ENCODE data around the gene TRAT1. TPM values are rescaled to one million over a fixed set of nuclear protein-coding genes. Genes with fewer than 3 reads are reported as not detected.

Gene TRAT1, protein sequence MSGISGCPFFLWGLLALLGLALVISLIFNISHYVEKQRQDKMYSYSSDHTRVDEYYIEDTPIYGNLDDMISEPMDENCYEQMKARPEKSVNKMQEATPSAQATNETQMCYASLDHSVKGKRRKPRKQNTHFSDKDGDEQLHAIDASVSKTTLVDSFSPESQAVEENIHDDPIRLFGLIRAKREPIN
- polyA plus RNA-seq (2011; rRNA removed) = not detected in 2 replicates
- polyA minus RNA-seq (2011; rRNA and poly(A)+ RNA removed) = not detected in 2 replicates

GRCh38 chr3:108822123-108822897 is at the start of gene TRAT1:
TRAT1 (plus strand) TSS chr3:108822786; CDS start chr3:108822928, 142 bp downstream.
- DNase-seq (ENCODE audit: low read depth, low spot score) = no peak
- ChIA-PET POLR2A (no interaction called here), CTCF (no interaction called here)
- Histone ChIP-seq H3K27ac (ENCODE audit: low read depth, low read length) (no peak within 1 kb of the TSS), H3K4me3 (ENCODE audit: low read depth, low read length) (no peak within 1 kb of the TSS), H3K27me3 (ENCODE audit: control insufficient read depth, insufficient read depth, low read length) (no peaks in the 10 kb centered on the region), H3K9me3 (ENCODE audit: control insufficient read depth, insufficient read depth, low read length) (no peaks in the 10 kb centered on the region)
- no peak for TF ChIP-seq CTCF (IDR thresholded peaks at IDR 0.05; ENCODE audit: low read depth, low read length)

GRCh38 chr3:108775649-108776048 is 46.9 kb upstream of the TRAT1 start:
- Histone ChIP-seq H3K9me3 (ENCODE audit: control insufficient read depth, insufficient read depth, low read length) (no peaks in the 10 kb centered on the region), H3K27ac (ENCODE audit: low read depth, low read length) (no peak overlapping the region), H3K4me3 (ENCODE audit: low read depth, low read length) (no peak overlapping the region), H3K27me3 (ENCODE audit: control insufficient read depth, insufficient read depth, low read length) (no peaks in the 10 kb centered on the region)
- DNase-seq (ENCODE audit: low read depth, low spot score) = no peak
- CTCF ChIA-PET = no interaction called here
- POLR2A ChIA-PET = no interaction called here
- TF ChIP-seq CTCF (IDR thresholded peaks at IDR 0.05; ENCODE audit: low read depth, low read length) = no peak

DNA sequence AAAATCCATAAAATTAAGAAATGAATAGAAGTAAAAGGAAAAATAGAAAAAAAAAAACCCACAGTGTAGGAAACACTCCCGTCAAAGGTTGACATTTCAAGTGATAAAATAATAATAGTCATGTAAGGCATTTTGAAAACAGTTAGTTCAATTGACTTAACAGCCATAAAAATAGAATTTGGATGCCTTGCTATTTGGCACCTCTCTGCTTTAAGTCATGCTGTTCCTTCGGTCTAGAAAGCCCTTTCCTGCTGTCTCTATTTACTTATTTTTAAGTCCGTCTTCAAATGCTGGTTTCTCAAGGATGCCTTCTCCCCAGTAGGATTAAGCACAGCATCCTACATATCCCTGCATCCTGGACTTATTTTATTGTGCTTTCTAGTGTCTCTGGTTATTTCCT is 43.1 kb upstream of the TRAT1 start:
- no peaks in the 10 kb centered on the region for H3K27me3 ChIP-seq (ENCODE audit: control insufficient read depth, insufficient read depth, low read length)
- no peak overlapping the region for H3K4me3 ChIP-seq (ENCODE audit: low read depth, low read length)
- no peak for DNase-seq (ENCODE audit: low read depth, low spot score)
- ChIA-PET POLR2A (no interaction called here), CTCF (no interaction called here)
- no peaks in the 10 kb centered on the region for H3K9me3 ChIP-seq (ENCODE audit: control insufficient read depth, insufficient read depth, low read length)
- no peak overlapping the region for H3K27ac ChIP-seq (ENCODE audit: low read depth, low read length)
- no peak for TF ChIP-seq CTCF (IDR thresholded peaks at IDR 0.05; ENCODE audit: low read depth, low read length)

- TF ChIP-seq CTCF (IDR thresholded peaks at IDR 0.05; ENCODE audit: low read depth, low read length) = no peak
- Histone ChIP-seq H3K4me3 (ENCODE audit: low read depth, low read length) (no peak overlapping the region), H3K9me3 (ENCODE audit: control insufficient read depth, insufficient read depth, low read length) (no peaks in the 10 kb centered on the region), H3K27me3 (ENCODE audit: control insufficient read depth, insufficient read depth, low read length) (no peaks in the 10 kb centered on the region), H3K27ac (ENCODE audit: low read depth, low read length) (no peak overlapping the region)
- CTCF ChIA-PET = no interaction called here
- POLR2A ChIA-PET = no interaction called here
- no peak for DNase-seq (ENCODE audit: low read depth, low spot score)
Measured at GRCh38 chr3:108780235-108780634, 42.4 kb upstream of the TRAT1 start.

- no peak for DNase-seq (ENCODE audit: low read depth, low spot score)
- Histone ChIP-seq H3K9me3 (ENCODE audit: control insufficient read depth, insufficient read depth, low read length) (no peaks in the 10 kb centered on the region), H3K27me3 (ENCODE audit: control insufficient read depth, insufficient read depth, low read length) (no peaks in the 10 kb centered on the region), H3K4me3 (ENCODE audit: low read depth, low read length) (no peak overlapping the region), H3K27ac (ENCODE audit: low read depth, low read length) (no peak overlapping the region)
- CTCF ChIA-PET = no interaction called here
- TF ChIP-seq CTCF (IDR thresholded peaks at IDR 0.05; ENCODE audit: low read depth, low read length) = no peak
- POLR2A ChIA-PET = no interaction called here
Measured at GRCh38 chr3:108791473-108791872, 31.1 kb upstream of the TRAT1 start.
